Measurements from ENCODE around the gene KCNC3.

The KCNC3 gene

DNA sequence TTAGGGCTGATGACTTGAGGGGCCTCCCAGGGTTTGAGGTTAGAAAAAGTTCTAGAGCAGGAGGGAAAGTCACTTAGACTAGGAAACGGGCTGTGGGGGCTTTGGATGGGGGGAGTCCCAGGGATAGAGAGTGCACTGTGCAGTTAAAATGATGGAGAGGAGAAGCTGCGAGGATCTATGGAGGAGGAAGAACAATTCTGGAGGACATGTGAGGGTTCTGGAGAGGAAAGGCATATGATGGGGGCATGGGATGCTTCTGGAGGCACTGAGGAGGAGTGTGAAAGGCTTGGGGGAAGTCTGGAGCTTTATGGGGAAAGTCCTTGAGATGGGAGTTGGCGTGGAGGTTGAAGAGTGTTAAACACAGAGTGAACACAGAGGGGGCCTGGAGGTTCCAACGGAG is 2.2 kb downstream of the KCNC3 start:
- DNase-seq, result no peak

DNA sequence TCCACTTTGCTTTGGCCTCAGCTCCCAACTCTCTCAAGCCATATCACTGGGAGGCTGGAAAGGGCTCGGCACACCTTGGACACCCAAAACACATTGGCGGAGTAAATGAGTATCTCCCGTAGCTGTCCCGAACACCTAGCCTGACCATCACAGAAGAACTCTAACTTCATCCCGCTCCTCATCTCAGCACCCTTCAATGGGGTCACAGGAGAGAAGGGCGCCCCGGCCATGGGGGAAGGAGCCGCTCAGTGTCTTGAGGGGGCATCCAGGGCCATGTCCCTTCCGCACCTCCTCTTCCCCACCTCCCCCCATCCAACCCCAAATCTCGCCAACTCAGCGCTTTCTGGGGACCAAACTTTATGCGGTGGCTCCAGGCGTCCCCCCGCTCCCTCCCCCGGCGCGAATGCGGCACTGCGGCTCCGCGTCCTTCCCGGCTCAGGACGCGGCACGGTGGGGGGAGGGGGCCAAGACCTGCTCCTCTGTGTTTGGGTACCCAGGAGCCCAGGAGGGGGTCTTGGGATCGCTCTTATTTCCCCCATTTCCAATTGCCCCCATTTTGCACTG is 3.0 kb downstream of the KCNC3 start:
- DNase-seq, result no peak

DNA sequence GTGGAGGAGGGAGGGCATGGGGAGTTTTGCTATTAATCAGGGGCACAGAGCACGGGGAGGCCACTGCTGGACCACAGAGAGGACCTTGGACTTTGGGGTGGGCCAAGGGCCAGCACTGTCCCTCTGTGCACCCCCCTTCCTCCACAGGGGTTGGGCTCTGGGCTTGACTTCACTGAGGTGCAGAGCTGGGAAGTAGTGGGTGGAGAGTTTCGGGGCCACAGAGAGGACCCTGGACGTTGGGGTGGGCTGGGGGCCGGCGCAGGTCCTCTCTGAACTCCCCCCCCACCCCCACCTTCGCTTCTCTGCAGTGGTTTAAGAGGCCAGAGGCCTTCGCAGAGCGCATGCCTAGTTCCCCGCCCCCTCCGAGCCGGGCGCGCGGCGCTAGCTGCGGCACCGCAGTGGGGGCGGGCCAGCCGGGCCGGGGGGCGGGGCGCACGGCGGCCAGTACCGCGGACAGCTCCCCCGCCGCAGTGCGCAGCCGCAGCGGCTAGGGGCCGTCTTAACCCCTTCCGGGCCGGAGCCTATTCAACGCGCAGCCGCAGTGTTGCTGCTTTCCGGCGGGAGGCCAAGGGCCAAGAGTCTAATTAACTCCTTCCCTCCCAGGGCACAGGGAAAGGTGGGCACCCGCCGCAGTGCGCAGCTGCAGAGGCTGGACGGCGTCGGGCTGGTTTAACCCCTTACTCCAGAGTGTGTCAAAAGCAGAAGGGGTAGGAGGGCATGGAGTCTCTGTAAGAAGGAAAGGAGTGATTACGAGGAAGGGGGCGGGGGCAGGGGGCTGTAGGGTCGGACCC is 3.7 kb downstream of the KCNC3 start:
- DNase-seq, result peak; percentile 53

DNA sequence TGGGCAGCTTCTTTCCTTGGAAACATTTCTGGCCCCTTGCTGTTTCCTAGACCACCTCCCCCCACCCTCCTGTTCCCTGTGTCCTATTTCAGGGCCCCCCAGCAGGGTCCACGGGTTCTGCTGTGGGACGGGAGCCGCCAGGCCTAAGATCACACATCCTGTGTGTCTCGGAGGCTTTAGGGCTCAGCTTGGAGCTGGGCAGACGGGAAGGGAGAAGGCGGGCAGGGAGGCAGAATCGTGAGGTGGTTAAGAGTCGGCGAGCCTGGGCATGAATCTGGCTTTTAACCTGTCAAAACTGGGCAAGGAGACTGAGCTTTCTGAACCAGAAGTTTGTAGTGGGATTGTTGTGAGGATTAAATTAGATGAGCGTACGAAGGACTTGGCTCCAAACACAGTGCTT is 4.8 kb downstream of the KCNC3 start:
- DNase-seq, result no peak

DNA sequence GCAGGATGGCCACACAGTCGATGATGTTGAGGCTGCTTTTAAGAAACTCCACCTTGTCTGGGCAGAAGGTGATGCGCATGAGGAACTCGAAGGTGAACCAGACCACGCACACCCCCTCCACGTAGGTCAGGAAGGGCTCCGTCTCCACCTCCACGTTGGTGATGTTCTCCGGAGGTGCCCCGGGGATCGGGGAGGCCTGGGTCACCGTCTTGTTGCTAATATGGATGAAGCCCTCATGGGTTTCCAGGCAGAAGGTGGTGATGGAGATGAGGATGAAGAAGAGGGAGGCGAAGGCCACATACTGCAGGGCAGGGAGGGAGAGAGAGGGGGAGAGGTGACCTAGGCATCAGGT is 5.4 kb downstream of the KCNC3 start:
- DNase-seq, result no peak

DNA sequence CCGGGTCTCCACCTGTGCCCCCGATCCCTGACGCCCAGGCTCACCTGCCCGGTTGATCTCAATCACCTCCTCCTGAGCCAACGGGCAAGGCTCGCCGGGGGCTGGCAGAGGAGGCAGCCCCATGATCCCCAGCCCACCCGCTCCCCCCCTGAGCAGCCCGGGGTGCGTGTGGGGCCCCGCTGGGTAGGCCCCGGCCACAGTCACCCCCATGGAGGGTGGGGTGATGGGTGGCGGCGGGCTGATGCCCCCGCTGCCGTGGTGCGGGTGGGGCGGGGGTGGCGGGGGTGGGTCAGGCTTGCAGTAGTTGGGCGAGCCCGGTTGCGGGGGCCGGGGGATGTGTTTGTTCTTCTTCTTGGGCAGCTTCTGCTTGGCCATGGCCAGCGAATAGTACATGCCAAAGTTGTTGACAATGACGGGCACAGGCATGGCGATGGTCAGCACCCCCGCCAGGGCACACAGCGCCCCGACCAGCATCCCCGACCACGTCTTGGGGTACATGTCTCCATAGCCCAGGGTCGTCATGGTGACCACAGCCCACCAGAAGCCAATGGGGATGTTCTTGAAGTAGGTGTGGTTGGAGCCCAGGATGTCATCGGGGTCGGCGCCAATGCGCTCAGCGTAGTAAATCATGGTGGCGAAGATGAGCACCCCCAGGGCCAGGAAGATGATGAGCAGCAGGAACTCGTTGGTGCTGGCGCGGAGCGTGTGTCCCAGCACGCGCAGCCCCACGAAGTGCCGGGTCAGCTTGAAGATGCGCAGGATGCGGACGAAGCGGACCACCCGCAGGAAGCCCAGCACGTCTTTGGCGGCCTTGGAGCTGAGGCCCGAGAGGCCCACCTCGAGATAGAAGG is 6.0 kb downstream of the KCNC3 start:
- no peak for DNase-seq

DNA sequence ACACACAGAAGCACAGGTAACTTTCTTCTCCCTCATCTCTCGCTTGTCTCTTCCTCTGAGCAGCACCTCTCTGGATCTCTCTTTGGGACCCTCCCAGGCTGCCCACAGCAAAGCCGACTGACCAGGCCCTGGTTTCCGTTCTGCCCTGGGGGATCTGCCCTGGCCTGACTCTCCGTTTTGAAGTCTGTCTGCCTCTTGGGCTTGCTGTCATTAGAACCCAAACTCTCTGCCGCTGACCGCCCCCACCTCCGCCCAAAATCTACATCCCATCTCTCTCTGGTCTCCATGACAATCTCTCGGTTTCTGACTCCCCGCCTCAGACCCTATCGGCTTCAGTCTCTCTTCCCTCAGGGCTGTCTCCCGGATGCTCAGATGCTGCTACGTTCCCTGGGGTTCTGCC is 6.9 kb downstream of the KCNC3 start:
- DNase-seq, result no peak

DNA sequence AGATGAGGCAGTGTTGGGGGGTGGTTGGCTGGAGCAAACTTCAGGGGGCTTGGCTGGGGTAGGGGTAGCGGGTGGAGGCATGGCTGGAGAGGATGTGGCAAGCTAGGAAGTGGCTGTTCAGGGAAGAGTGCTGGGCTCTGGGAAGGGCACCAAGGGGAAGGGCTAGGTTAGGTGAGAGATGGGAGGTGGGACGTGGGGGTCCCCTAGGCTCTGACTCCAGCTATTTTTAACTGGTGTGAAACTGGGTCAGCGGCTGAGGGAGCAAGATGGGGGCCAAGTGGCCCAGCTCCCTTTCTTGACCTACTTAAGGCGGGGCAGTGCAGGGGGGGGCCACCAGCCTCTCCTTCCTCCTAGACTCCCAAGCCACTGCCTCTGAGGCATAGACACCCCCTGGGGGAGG is 7.3 kb downstream of the KCNC3 start:
- DNase-seq, result no peak

DNA sequence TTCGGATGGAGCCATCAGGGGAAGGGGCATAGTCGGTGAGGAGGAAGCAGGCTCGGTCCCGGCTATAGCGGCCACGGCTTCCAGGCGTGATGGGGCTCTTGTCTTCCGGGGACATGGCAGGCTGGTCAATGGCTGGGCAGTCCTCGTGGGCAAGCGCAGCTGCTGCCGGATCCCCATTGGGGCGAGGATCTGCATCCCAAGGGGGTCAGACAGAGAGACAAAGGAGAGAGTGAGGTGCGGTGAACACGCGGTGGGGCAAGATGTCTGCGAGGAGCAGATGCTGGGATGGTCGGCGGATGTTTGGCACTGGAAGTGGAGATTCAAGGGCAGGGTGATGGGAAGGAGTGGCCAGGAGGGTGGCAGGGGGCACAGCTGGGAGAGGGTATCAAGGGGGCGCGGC is 8.6 kb downstream of the KCNC3 start:
- no peak for DNase-seq

DNA sequence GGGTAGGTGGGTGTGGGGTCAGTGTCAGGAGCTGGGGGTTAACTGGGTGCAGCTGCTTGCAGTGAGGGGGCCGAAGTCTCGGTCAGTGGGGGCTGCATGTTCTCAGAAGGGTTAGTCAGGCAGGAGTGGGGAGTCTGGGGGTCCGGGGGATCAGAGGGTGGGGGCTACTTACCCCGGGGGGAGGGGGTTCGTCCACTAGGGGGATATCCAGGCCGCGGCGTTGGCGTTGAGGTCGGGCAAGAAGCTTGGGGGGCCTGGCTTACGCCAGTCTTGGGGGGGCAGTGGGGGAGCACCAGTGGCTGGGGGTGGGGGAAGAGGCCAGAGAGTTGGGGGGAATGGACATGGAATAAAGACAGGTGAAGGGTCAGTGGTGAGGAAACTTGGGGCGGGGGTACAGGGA is 9.1 kb downstream of the KCNC3 start:
- no peak for DNase-seq

DNA sequence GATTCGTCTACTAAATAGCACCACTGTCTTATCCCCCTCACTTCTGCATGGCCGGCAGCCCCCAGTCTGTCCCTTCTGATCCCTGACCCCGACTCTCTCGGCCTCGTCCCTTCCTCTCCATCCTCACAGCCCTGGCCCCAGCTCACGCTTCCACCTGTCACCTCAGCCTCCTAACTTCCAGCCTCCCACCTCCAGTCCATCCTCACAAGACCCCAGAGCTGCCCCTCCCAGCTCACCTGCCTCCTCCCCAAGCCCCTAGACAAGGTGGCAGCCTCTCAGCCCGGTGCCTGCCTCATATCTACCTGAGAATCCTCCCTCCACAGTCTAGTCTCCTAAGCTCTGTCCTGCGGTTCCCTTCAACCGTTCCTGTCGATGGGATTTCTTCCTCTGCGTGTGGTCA is 10.0 kb downstream of the KCNC3 start:
- DNase-seq, result no peak

DNA sequence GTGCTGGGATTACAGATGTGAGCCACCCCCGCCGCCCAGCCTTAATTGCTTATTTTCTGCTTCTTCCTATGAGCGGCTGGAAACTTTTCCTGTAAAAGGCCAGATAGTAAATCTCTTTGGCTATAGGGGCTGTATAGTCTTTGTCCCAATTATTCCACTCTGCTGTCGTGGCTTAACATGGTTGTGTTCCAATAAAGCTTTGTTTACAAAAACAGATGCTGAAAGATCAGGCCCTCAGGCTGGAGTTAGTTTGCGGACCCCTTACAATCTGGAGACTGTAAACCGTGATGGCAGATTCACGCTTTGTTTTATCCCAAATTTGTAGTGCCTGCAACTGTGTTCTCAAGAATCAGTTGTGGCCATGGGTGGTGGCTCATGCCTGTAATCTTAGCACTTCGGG is 10.7 kb downstream of the KCNC3 start:
- DNase-seq, result no peak

DNA sequence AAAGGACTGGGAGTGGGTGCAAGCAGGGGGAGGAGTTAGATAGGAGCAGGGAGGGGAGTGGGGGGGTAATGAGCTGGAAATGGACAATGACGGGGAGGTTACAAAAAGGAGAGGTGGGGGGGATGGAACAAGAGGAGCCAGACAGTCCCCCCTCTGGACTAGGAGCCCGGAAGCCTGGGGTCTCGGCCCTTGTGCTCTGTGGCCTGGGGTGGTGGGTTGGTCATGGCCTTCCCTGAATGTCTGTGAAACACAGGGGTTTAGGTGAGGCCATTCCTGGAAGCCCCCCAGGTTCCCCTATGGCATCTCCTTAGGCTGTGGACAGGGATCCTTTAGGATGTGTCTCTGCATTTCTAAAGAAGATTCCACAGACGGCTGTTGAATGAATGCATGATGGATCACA is 12.1 kb downstream of the KCNC3 start:
- no peak for DNase-seq

DNA sequence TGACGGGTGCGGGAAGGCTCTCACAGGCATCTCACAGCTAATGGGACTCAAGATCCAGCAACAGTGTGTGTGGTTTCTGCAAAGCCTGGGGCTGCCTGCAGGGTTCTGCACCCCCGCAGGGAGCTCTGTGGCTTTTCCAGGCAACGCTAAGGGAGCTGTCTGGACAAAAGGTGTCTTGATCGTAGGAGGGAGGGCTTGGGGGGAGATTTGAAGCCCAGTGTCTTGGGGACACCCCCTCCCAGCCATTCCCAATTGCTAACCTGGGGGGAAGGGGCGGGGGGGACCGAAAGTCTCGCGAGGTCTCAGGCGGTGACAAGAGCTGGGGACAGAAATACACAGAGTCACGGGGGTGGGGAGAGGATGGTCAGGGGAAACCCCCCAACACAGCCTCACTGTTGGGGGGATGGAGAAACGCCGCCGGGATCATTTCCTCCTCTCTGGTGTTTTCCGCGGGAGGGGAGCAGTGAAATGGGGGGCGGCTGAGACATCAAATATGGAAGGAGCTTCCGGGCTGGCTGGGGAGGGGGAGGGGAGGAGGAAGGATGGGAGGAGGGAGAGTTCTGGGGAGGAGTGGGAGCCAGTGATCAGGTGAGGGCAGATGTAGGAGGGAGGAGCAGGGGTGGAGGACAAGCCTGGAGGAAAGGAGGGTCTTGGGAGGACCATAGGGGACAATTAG is 13.3 kb downstream of the KCNC3 start:
- DNase-seq, result no peak

DNA sequence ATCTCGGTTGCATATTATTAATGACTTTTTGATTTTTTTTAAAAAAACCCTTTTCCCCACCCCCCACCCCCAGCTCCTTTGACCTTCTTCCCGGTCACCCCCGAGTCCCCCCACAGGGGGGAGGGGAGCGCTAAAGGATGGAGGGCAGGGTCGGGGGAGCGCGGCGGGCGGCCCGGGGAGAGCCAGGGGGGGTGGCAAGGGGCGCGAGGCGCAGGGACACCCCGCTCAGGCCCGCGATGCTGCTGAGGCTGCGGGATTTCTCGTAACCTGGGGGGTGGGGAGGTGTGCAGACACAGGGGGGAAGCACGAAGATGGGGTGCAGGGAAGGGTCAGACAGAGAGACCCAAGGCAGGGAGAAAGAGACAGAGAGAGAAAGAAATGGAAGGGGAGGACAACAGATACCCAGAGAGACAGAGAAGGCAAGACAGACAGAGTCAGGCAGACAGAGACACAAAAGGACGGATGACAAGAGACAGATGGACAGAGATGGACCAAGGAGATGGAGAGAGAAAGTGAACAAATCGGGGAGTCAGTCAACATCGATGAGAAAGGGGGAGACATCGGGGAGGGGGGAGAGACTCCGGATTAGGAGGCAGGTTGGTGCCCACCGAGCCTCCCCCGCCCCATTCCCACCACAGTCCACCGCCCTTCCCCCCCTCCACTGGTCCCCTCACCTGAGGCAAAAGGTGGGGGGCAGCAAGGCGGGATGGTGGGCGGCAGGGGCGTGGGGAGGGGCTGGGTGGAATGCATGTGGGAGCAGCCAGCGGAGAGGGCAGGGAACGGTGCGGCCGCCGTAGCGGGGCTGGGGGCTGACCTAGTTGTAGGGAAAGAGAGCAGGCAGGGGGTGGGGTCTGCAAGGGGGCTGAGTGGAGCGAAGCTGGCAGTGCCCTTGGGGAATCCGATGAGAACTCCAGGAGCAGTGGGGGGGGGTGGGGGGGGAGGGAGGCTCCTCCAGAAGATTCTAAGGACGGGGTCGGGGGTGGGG is 14.2 kb downstream of the KCNC3 start:
- no peak for DNase-seq

DNA sequence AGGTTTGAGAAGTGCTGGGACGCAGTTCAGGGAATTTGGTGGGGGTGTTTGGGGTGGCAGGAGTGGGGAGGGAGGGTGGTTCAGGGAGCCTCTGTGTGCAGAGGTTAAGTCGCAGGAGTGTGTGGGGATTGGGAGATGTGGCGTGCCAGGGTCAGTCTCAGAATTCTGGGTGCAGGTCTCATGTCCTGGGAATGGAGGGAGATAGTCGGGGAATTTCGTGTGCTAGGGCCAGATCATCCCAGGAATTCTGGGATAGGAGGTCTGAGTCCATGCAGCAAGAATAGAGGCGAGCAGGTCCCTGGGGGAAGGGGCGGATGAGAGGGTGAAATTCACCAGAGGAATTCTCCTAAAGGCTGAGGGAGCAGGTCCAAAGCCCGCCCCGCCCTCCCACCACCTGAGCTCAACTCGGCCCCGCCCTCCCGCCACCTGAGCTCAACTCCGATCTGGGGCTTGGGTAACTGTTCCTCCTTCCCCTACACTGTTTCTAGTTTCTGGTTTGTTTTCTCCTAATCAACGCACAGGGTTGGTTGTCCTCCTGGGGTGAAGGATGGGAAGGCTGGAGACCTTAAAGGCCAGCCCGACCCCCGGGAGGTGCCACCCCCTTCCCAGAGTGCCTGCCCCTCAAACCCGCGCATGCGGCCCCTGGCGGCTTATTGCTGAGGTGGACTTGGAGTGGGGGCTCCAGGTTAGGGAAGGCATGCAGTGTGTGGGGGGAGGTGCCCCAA is 15.2 kb downstream of the KCNC3 start:
- no peak for DNase-seq

DNA sequence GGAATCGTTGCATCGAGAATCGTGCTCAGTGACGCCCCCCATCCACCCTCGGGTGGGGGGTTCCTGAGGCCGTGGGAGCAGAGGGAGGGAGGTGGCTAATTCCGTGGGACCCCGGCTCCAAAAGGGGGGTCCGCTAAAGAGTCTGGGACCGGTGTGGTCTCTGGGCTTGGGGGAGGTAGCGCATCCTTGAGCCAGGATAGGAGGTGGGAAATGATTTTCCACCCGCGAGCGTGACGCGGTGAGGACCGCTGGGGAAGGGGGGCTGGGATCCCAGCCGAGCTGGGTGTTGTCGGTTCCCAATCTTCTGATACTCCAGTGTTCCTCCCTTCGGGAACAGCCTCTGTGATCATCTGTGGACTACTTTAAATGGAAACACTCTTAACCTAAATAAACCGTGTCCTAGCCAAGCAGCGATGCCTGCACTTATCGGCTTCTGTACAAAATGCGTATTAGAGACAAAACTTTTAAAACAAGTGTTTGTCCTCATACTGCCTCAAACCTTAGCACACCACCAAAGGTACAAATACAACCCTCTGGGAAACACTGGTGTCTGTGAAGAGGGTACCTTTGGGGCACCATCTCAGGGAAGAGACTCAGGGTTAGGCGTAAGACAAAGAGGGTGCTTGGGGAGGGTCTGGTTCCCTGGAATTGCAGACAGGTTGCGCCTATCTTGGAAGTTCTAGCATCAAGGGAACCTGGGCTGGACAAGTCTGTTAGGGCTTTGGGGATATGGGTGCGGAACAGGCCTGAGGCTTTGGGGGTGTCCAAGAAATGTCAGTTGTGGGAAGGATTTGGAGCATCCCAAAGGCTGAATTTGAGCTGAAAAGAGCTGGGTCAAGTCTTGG is 16.0 kb downstream of the KCNC3 start:
- DNase-seq, result no peak

DNA sequence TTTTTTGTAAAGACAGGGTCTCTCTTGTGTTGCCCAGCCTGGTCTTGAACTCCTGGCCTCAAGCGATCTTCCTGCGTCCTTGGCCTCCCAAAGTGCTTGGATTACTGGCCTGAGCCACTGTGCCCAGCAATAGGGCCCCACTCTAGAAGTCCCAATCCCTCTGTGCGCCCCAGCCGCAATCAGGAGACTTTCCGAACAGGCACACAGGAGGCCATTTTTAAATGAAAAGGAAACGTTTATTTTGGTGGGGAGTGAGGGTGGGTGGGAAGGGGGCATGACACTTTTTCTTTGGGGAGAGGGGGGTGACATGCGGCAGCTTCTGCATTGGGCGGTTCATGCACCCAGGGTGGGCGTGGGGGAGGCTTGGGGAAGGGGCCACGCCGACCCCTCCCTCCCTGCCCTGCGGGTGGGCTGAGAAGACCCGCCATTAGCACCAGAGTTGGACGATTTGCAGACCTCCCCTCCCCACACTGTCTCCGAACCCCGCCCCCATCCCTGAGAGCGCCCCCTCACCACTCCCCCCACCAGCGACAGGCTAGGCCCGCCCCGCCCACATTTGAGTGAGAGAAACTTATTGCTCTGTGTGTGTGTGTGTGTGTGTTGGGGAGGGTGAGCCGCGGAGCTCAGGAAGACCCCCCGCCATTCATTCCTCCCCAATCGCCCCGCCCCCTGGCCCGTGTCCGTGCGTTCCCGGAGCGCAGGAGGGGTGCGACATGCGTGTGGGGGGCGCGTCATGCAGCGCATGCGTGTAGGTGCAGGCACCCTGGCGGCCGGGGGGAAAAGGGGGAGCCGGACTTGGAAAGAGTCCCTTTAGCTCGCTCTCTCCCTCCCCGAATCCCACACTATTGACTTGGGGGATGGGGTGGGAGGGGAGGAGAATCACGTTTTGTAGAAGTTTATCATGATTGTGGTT is 17.2 kb downstream of the KCNC3 start:
- DNase-seq, result no peak

DNA sequence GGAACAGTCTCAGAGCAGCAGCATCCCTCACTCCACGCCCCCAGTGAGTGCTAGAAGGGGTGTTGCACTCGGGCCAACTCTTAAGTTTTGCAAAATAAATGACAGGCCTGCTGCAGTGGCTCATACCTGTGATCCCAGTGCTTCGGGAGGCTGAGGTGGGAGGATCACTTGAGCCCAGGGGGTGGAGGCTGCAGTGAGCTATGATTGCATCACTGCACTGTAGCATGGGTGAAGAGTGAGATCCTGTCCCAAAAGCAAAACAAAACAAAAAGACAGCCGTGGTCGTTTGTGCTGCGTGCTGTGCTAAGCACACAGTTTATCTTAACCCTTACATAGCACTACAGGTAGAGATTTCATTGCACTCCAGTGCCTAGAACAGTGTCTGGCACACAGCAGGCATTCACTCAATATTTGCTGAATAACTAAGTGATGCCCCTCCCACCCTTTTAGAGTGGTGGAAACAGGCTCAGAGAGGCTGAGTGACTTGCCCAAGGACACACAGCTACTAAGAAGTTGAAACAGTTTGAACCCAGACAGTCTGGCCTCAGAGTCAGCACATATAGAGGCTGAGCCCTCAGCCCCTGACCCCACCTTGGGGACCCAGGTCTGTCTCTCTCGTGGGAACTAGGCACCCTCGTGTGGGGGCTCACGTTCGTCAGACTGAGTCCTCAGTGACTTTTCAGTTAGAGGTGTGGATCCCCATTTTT is 18.3 kb downstream of the KCNC3 start:
- no peak for DNase-seq

Measured in NCI-H2029 treated with DMSO at 0.1 percent for 48 hours (cell line).